IMR-90 (cell line): ENCODE data around the gene PCNX4. TPM values are rescaled to one million over a fixed set of nuclear protein-coding genes. Genes with fewer than 3 reads are reported as not detected.
A peak's percentile ranks its signal among the peaks of the same experiment; 100 is the strongest.

Experiments
- ATAC-seq: fragments of 200-7000 bp; cut with Tn5 transposase; 2 replicates; pipeline ENCODE4 v1.9.1; 2020; ENCODE audit warnings: low read depth, mild to moderate bottlenecking, moderate library complexity
- BruUV-seq: library from RNA; stranded (reverse); fragments of 400-500 nt; replicated peaks from 2 replicates; lab custom pipeline; 2021; lab: Mats Ljungman, UMichigan
- CTCF ChIA-PET: fragments of 300-600 bp; formaldehyde crosslinking; extraction: SDS; loops from one replicate; lab custom pipeline; 2021; ENCODE audit warnings: antibody characterized with exemption; lab: Yijun Ruan, JAX
- POLR2A ChIA-PET: fragments of 300-600 bp; sonication (Branson Sonifier 250); formaldehyde crosslinking; loops from one replicate; lab custom pipeline; 2022; ENCODE audit warnings: antibody characterized with exemption; ENCODE audit not compliant: unreplicated experiment; lab: Charles Lee
- DNase-seq: peaks from one replicate; pipeline ENCODE4 v3.0.0; 2013
- H2AFZ ChIP-seq: replicated peaks from 2 replicates; pipeline ENCODE3; 2013; ENCODE audit warnings: low read length, mild to moderate bottlenecking; ENCODE audit not compliant: poor library complexity
- H2AK5ac ChIP-seq: 2 replicates; pipeline ENCODE4 v1.6.1; 2013; ENCODE audit warnings: low read depth, low read length, inconsistent platforms
- H2AK9ac ChIP-seq: replicated peaks from 2 replicates; pipeline ENCODE3; 2013; ENCODE audit warnings: mild to moderate bottlenecking, low read depth, low read length, moderate library complexity; ENCODE audit not compliant: poor library complexity
- H2BK120ac ChIP-seq: 2 replicates; pipeline ENCODE4 v1.6.1; 2013; ENCODE audit warnings: low read depth, low read length, inconsistent platforms
- H2BK15ac ChIP-seq: 3 replicates; pipeline ENCODE4 v1.6.1; 2013; ENCODE audit warnings: low read depth, low read length, inconsistent platforms
- H2BK20ac ChIP-seq: 2 replicates; pipeline ENCODE4 v1.6.1; 2013; ENCODE audit warnings: low read depth, mild to moderate bottlenecking, inconsistent platforms, low read length, moderate library complexity
- H2BK5ac ChIP-seq: 2 replicates; pipeline ENCODE4 v1.6.1; 2013; ENCODE audit warnings: mild to moderate bottlenecking, low read depth, low read length, inconsistent platforms; ENCODE audit not compliant: poor library complexity, severe bottlenecking
- H3K14ac ChIP-seq: replicated peaks from 2 replicates; pipeline ENCODE4 v1.6.1; 2013; ENCODE audit warnings: low read depth, low read length, inconsistent platforms
- H3K18ac ChIP-seq: 2 replicates; pipeline ENCODE4 v1.6.1; 2013; ENCODE audit warnings: low read depth, low read length, control low read depth
- H3K23ac ChIP-seq: 2 replicates; pipeline ENCODE4 v1.6.1; 2013; ENCODE audit warnings: low read depth, low read length, inconsistent platforms
- H3K27ac ChIP-seq: 2 replicates; pipeline ENCODE4 v1.5.1; 2013; ENCODE audit warnings: mild to moderate bottlenecking, control low read depth, low read length; ENCODE audit not compliant: insufficient read depth
- H3K27me3 ChIP-seq: 2 replicates; pipeline ENCODE4 v1.6.1; 2013; ENCODE audit warnings: low read length; ENCODE audit not compliant: control insufficient read depth, insufficient read depth
- H3K36me3 ChIP-seq: 2 replicates; pipeline ENCODE4 v1.6.1; 2013; ENCODE audit warnings: low read length, mixed read lengths; ENCODE audit not compliant: control insufficient read depth, insufficient read depth
- H3K4ac ChIP-seq: 2 replicates; pipeline ENCODE4 v1.6.1; 2013; ENCODE audit warnings: low read depth, low read length, inconsistent platforms
- H3K4me1 ChIP-seq: 2 replicates; pipeline ENCODE4 v1.6.1; 2013; ENCODE audit warnings: low read length, mixed read lengths; ENCODE audit not compliant: control insufficient read depth, insufficient read depth
- H3K4me2 ChIP-seq: 2 replicates; pipeline ENCODE4 v1.6.1; 2013; ENCODE audit warnings: low read depth, mild to moderate bottlenecking, control low read depth, low read length, moderate library complexity
- H3K4me3 ChIP-seq: 2 replicates; pipeline ENCODE4 v1.5.1; 2013; ENCODE audit warnings: low read depth, mild to moderate bottlenecking, control low read depth, low read length, moderate library complexity; ENCODE audit not compliant: insufficient read depth
- H3K56ac ChIP-seq: 2 replicates; pipeline ENCODE4 v1.6.1; 2013; ENCODE audit warnings: low read length, inconsistent platforms; ENCODE audit not compliant: insufficient read depth; ENCODE audit errors: extremely low read depth
- H3K79me1 ChIP-seq, 2 experiments: 2 replicates each; pipeline ENCODE4 v1.6.1; 2013; ENCODE audit warnings: low read length in 2 of 2, inconsistent platforms in 1 of 2, low read depth in 1 of 2
- H3K9ac ChIP-seq: 2 replicates; pipeline ENCODE4 v1.6.1; 2013; ENCODE audit warnings: low read depth, low read length, control low read depth
- H3K9me1 ChIP-seq: 2 replicates; pipeline ENCODE4 v1.6.1; 2013; ENCODE audit warnings: low read length, inconsistent platforms; ENCODE audit not compliant: insufficient read depth
- H3K9me3 ChIP-seq: 2 replicates; pipeline ENCODE4 v1.6.1; 2013; ENCODE audit warnings: low read length; ENCODE audit not compliant: control insufficient read depth, insufficient read depth
- H4K20me1 ChIP-seq: 2 replicates; pipeline ENCODE4 v1.6.1; 2013; ENCODE audit warnings: low read length, inconsistent platforms; ENCODE audit not compliant: insufficient read depth
- H4K5ac ChIP-seq: 2 replicates; pipeline ENCODE4 v1.6.1; 2013; ENCODE audit warnings: mild to moderate bottlenecking, low read depth, low read length, control low read depth
- H4K8ac ChIP-seq, 2 experiments: 2 replicates each; pipeline ENCODE4 v1.6.1; 2013; ENCODE audit warnings: low read depth in 2 of 2, low read length in 2 of 2, control low read depth in 1 of 2, inconsistent platforms in 1 of 2
- H4K91ac ChIP-seq: 2 replicates; pipeline ENCODE4 v1.6.1; 2013; ENCODE audit warnings: low read depth, low read length, inconsistent platforms; ENCODE audit not compliant: insufficient read depth
- BHLHE40 ChIP-seq: fragments of 150-350 bp; IDR thresholded peaks from 2 replicates; pipeline ENCODE4 v1.6.1; 2016; ENCODE audit warnings: mild to moderate bottlenecking, low read depth, low read length
- MAFK ChIP-seq: IDR thresholded peaks from 2 replicates; pipeline ENCODE4 v1.6.1; 2012; ENCODE audit warnings: low read depth, low read length, improper control_type of control experiment
- MAZ ChIP-seq: IDR thresholded peaks from 2 replicates; pipeline ENCODE4 v1.6.1; 2012; ENCODE audit warnings: low read depth, mild to moderate bottlenecking, low read length, improper control_type of control experiment, moderate library complexity, borderline replicate concordance
- MXI1 ChIP-seq: IDR thresholded peaks from 2 replicates; pipeline ENCODE4 v1.6.1; 2012; ENCODE audit warnings: low read depth, mild to moderate bottlenecking, low read length, moderate library complexity, borderline replicate concordance
- NFE2L2 ChIP-seq: fragments of 150-350 bp; IDR thresholded peaks from 2 replicates; pipeline ENCODE4 v1.6.1; 2016; ENCODE audit warnings: low read depth, mild to moderate bottlenecking, low read length
- POLR2A ChIP-seq: IDR thresholded peaks from 2 replicates; pipeline ENCODE4 v1.6.1; 2012; ENCODE audit warnings: mild to moderate bottlenecking, low read depth, low read length
- RAD21 ChIP-seq: IDR thresholded peaks from 2 replicates; pipeline ENCODE4 v1.6.1; 2012; ENCODE audit warnings: low read length, improper control_type of control experiment
- RCOR1 ChIP-seq: IDR thresholded peaks from 2 replicates; pipeline ENCODE4 v1.6.1; 2012; ENCODE audit warnings: mild to moderate bottlenecking, low read length, improper control_type of control experiment; ENCODE audit not compliant: insufficient replicate concordance
- RFX5 ChIP-seq: IDR thresholded peaks from 2 replicates; pipeline ENCODE4 v1.8.0; 2012; ENCODE audit warnings: low read depth, mild to moderate bottlenecking, low read length, moderate library complexity
- whole genome bisulfite sequencing, 2 experiments: methylation state at CpG; one replicate each; pipeline versions ENCODE4 v1.1.5 to v1.1.7; 2013; ENCODE audit warnings: missing lambda C conversion rate in 2 of 2; ENCODE audit not compliant: insufficient read length in 1 of 2; ENCODE audit errors: extremely low coverage in 2 of 2; 5-methylcytosine and 5-hydroxymethylcytosine counted together
- dilution Hi-C: fragments of 300-500 bp; cut with HindIII; formaldehyde crosslinking; loops from one replicate; pipeline ENCODE4 v1.14.3; 2018; ENCODE audit warnings: low sequenced_read_pairs; ENCODE audit not compliant: unreplicated experiment
- in situ Hi-C: fragments of 300-500 bp; cut with MboI; formaldehyde crosslinking; loops from 3 replicates; pipeline ENCODE4 v1.14.3; 2019; ENCODE audit warnings: low sequenced_read_pairs, inconsistent platforms, mixed read lengths
- intact Hi-C: fragments of 100-400 bp; cut with micrococcal nuclease; formaldehyde crosslinking; loops from 2 replicates; pipeline ENCODE4 v1.10.0; 2022
- polyA plus RNA-seq, 3 experiments: library from polyadenylated mRNA; depleted of rRNA; stranded (reverse); fragments of >200 nt; gene quantifications; 2 replicates each; pipeline ENCODE4 v1.2.3, GENCODE V29; 2012; ENCODE audit warnings: low replicate concordance in 1 of 3
- total RNA-seq: library from RNA; depleted of rRNA; stranded (reverse); fragments of >200 nt; gene quantifications from 2 replicates; pipeline ENCODE4 v1.2.3, GENCODE V29; 2012
- TF ChIP-seq, protein P1 (sequence below): fragments of 150-350 bp; IDR thresholded peaks from 2 replicates; pipeline ENCODE4 v1.6.1; 2017; ENCODE audit warnings: mild to moderate bottlenecking, antibody characterized with exemption, low read length, low read depth

Gene PCNX4
- total and polyA plus RNA-seq, 2 of the 4 experiments (the other 2 are of a cell fraction), result 55.4 to 128 TPM

- ATAC-seq (no peak), DNase-seq (no peak)
- no peak for TF ChIP-seq RCOR1
- TF ChIP-seq MAZ, result no peak
- no peak for TF ChIP-seq RFX5
- no peak for TF ChIP-seq RAD21
- no peak for TF ChIP-seq POLR2A
- no peak for TF ChIP-seq MXI1
- no peak for TF ChIP-seq NFE2L2
- no peak for TF ChIP-seq BHLHE40
- TF ChIP-seq, protein P1, sequence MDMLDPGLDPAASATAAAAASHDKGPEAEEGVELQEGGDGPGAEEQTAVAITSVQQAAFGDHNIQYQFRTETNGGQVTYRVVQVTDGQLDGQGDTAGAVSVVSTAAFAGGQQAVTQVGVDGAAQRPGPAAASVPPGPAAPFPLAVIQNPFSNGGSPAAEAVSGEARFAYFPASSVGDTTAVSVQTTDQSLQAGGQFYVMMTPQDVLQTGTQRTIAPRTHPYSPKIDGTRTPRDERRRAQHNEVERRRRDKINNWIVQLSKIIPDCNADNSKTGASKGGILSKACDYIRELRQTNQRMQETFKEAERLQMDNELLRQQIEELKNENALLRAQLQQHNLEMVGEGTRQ, result no peak
- no peak for TF ChIP-seq MAFK
- Histone ChIP-seq H3K4me1 (0 out of 2 replicates have a peak, but pooled peaks cover 2% of the 10 kb centered on the region), H3K9me3 (no peaks in the 10 kb centered on the region), H3K79me1 (peaks cover 0 to 7% of the 10 kb centered on the region in 2 experiments; a peak in 3 of 4 replicates), H3K4ac (no peak overlapping the region), H2BK15ac (no peak overlapping the region), H2BK120ac (no peak overlapping the region), H2AFZ (peak overlapping the region; percentile 14), H4K5ac (no peak overlapping the region), H3K27me3 (no peaks in the 10 kb centered on the region), H3K23ac (no peak overlapping the region), H4K8ac (no peak overlapping the region), H3K9me1 (0 out of 2 replicates have a peak, but pooled peaks cover 3% of the 10 kb centered on the region), H3K4me2 (no peak overlapping the region), H4K91ac (no peak overlapping the region), H3K9ac (no peak overlapping the region), H2BK5ac (no peak overlapping the region), H2AK9ac (no peak overlapping the region), H3K14ac (no peak overlapping the region), H2AK5ac (no peak overlapping the region), H3K27ac (no peak overlapping the region), H3K4me3 (no peak overlapping the region), H3K56ac (no peak overlapping the region), H3K18ac (no peak overlapping the region), H2BK20ac (no peak overlapping the region), H3K36me3 (no peaks in the 10 kb centered on the region), H4K20me1 (no peaks in the 10 kb centered on the region)
- WGBS, 2 experiments, result 80% methylated on average over 1 of the region's 3 CpGs; no CpG with 5 or more reads in 1 of the 2 experiments
- dilution Hi-C loops (no loop called here), in situ Hi-C loops (loop anchor here (25.0 kb wide), 1 partner anchor 600 kb away; the partner anchor contains the start of genes JKAMP and L3HYPDH), intact Hi-C loops (no loop called here)
- ChIA-PET CTCF (no interaction called here), POLR2A (no interaction called here)
- no TSS peak for BruUV-seq
Observed at GRCh38 chr14:60087668-60088067, 4.1 kb upstream of the PCNX4 start.
